Naive B cell (primary cell): ENCODE data around the gene ABLIM2. TPM values are rescaled to one million over a fixed set of nuclear protein-coding genes. Genes with fewer than 3 reads are reported as not detected.
A peak's percentile ranks its signal among the peaks of the same experiment; 100 is the strongest.

Experiments used
- ATAC-seq, 2 donors: fragments of 150-1000 bp; cut with Tn5 transposase; 2 replicates each; pipeline ENCODE4 v1.10.0; 2021; ENCODE audit warnings: low read depth in 2 of 2, mild to moderate bottlenecking in 2 of 2, moderate library complexity in 2 of 2
- DNase-seq: peaks from one replicate; pipeline ENCODE4 v3.0.0; 2022
- H3K27ac Mint-ChIP-seq, 6 donors: one replicate each; pipeline ENCODE4 v1.8.0; 2020 to 2022; ENCODE audit warnings: mild to moderate bottlenecking in 6 of 6, mixed read lengths in 6 of 6, moderate library complexity in 5 of 6, inconsistent platforms in 2 of 6
- H3K27me3 Mint-ChIP-seq, 3 donors: one replicate each; pipeline ENCODE4 v1.8.0; 2021 to 2022; ENCODE audit warnings: mixed read lengths in 3 of 3, mild to moderate bottlenecking in 1 of 3
- H3K36me3 Mint-ChIP-seq, 2 donors: one replicate each; pipeline ENCODE4 v1.8.0; 2020 to 2022; ENCODE audit warnings: mixed read lengths in 2 of 2, inconsistent platforms in 1 of 2, mild to moderate bottlenecking in 1 of 2
- H3K4me1 Mint-ChIP-seq, 3 donors: one replicate each; pipeline ENCODE4 v1.8.0; 2020 to 2022; ENCODE audit warnings: mixed read lengths in 3 of 3, inconsistent platforms in 1 of 3, mild to moderate bottlenecking in 1 of 3, moderate library complexity in 1 of 3
- H3K4me3 Mint-ChIP-seq, 8 donors: one replicate each; pipeline ENCODE4 v1.8.0; 2020 to 2022; ENCODE audit warnings: mild to moderate bottlenecking in 8 of 8, mixed read lengths in 8 of 8, moderate library complexity in 8 of 8, inconsistent platforms in 2 of 8
- H3K9me3 Mint-ChIP-seq, 7 donors: one replicate each; pipeline ENCODE4 v1.8.0; 2020 to 2022; ENCODE audit warnings: mixed read lengths in 7 of 7, mild to moderate bottlenecking in 5 of 7, inconsistent platforms in 2 of 7, moderate library complexity in 1 of 7
- polyA plus RNA-seq, 6 donors: library from polyadenylated mRNA; unstranded; fragments of 300-500 nt; fragmentation: Illumina TruSeq; gene quantifications; one replicate each; pipeline ENCODE4 v1.2.3, GENCODE V29; 2021; ENCODE audit warnings: low read depth in 6 of 6

The ABLIM2 gene
- polyA plus RNA-seq, 6 donors from 2014 or later = 0.52 to 3.4 (median 1.1) TPM

- ATAC-seq = no peak
- peak overlapping the region in 1 of 6 donors; percentile 88 for H3K27ac Mint-ChIP-seq
- no peak for DNase-seq
- no peaks in the 10 kb centered on the region for H3K9me3 Mint-ChIP-seq
- H3K36me3 Mint-ChIP-seq = no peaks in the 10 kb centered on the region
- peaks cover 0 to 23% (median 11%) of the 10 kb centered on the region in 3 donors for H3K27me3 Mint-ChIP-seq
- H3K4me3 Mint-ChIP-seq = no peak overlapping the region
- peaks cover 17 to 26% (median 21%) of the 10 kb centered on the region in 3 donors for H3K4me1 Mint-ChIP-seq
Observed at GRCh38 chr4:8188085-8188484, 29.5 kb upstream of the ABLIM2 start.

- ATAC-seq (no peak), DNase-seq (no peak)
- H3K27me3 Mint-ChIP-seq = peaks cover 0 to 23% (median 11%) of the 10 kb centered on the region in 3 donors
- H3K36me3 Mint-ChIP-seq = no peaks in the 10 kb centered on the region
- H3K27ac Mint-ChIP-seq = peak overlapping the region in 1 of 6 donors; percentile 78
- H3K9me3 Mint-ChIP-seq = no peaks in the 10 kb centered on the region
- H3K4me1 Mint-ChIP-seq = peaks cover 2 to 10% (median 8%) of the 10 kb centered on the region in 3 donors
- H3K4me3 Mint-ChIP-seq = no peak overlapping the region
Observed at GRCh38 chr4:8185930-8186329, 27.3 kb upstream of the ABLIM2 start.

DNA sequence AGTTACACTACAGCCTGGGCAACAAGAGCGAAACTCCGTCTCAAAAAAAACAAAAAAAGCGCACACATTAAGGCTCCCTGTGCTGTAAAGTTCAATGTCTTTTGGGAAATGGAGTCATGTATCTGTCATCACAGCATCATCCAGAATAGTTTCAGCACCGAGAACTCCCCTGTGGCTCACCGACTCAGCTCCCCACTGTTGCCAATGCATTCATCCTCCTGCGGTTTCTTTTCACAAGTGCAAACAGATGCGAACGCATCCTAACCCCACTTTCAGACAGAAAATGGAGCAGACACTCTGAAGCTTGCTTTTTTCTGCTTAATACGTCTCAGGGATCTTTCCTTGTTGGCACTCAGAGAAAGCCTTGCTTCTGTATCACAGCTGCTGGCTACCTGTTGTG, 26.7 kb upstream of the ABLIM2 start:
- ATAC-seq = no peak
- no peak overlapping the region for H3K27ac Mint-ChIP-seq
- no peak for DNase-seq
- no peak overlapping the region for H3K4me3 Mint-ChIP-seq
- H3K36me3 Mint-ChIP-seq = no peaks in the 10 kb centered on the region
- no peaks in the 10 kb centered on the region for H3K9me3 Mint-ChIP-seq
- peaks cover 0 to 9% (median 6%) of the 10 kb centered on the region in 3 donors for H3K4me1 Mint-ChIP-seq
- peaks cover 0 to 23% (median 11%) of the 10 kb centered on the region in 3 donors for H3K27me3 Mint-ChIP-seq

DNA sequence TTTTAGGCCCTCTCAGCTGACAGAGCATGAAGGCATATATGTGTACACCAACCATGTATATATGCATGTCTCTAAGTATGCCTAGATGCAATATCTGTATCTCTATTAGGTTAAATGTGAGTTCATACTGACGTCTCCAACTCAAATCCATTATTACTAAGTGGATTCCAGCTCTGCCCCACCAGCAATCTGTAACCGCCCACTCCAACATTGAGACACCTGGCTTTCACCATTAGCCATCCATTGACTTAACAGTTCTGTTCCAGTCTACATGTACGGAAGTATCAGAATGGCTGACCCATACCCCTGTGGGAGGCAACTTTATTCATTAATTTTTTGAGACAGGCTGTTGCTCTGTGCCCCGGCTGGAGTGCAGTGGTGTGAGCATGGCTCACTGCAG, 25.4 kb upstream of the ABLIM2 start:
- no peak for DNase-seq
- H3K27me3 Mint-ChIP-seq = peaks cover 0 to 13% (median 1%) of the 10 kb centered on the region in 3 donors
- ATAC-seq = no peak
- peak overlapping the region in 1 of 8 donors; percentile 39 for H3K4me3 Mint-ChIP-seq
- H3K27ac Mint-ChIP-seq = peak overlapping the region in 2 of 6 donors; percentile 78 to 82
- H3K4me1 Mint-ChIP-seq = peaks cover 0 to 2% (median under 1%) of the 10 kb centered on the region in 3 donors
- no peaks in the 10 kb centered on the region for H3K9me3 Mint-ChIP-seq
- H3K36me3 Mint-ChIP-seq = no peaks in the 10 kb centered on the region

DNA sequence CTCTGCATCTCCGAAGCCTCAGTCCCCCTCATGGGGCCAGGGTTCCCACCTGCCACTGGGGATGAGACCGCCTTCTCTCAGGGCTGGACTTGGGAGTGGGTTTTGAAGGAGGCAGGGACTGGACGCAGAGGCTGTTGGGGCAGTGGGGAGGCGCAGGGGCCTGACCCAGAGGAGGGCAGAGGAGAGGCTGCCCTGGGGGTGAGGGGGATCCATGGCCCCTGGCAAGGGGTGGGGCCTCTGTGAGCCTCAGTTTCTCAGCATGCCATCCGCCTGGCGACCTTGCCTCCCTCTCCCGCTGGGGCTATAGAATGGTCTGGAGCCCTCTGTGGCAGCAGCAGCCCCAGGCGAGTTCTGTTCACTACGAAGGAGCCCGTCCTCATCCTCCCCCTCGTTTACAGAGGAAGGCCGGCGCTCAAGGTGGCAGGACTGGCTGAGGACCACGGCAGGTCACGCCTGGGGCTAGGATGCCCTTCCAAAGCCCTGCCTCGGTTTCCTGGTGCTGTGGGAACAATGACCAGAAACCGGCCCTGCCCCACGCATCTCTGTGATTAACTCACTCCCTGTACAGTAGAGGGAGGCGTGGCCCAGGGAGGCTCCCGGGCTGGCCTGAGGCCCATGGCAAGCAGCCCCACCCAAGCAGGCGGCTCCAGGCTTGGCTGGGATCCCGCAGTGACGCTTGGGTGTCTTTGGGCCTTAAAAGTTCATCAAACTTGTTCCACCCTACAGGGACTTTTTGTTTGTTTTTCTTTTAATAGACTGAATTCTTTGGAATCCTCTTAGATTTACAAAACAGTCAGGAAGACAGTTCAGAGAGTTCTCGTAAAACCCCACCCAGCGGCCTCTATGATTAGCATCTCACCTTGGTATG, 24.5 kb upstream of the ABLIM2 start:
- Mint-ChIP-seq H3K4me1 (peaks cover 0 to 2% (median 0%) of the 10 kb centered on the region in 3 donors), H3K27ac (no peak overlapping the region), H3K36me3 (no peaks in the 10 kb centered on the region), H3K9me3 (no peaks in the 10 kb centered on the region), H3K27me3 (peaks cover 0 to 10% (median 0%) of the 10 kb centered on the region in 3 donors), H3K4me3 (no peak overlapping the region)
- DNase-seq (no peak), ATAC-seq (no peak)

GRCh38 chr4:8182294-8182693, 23.7 kb upstream of the ABLIM2 start:
- no peak for DNase-seq
- no peaks in the 10 kb centered on the region for H3K36me3 Mint-ChIP-seq
- no peak overlapping the region for H3K27ac Mint-ChIP-seq
- H3K9me3 Mint-ChIP-seq = no peaks in the 10 kb centered on the region
- no peak for ATAC-seq
- peaks cover 0 to 5% (median 0%) of the 10 kb centered on the region in 3 donors for H3K27me3 Mint-ChIP-seq
- no peaks in the 10 kb centered on the region for H3K4me1 Mint-ChIP-seq
- no peak overlapping the region for H3K4me3 Mint-ChIP-seq

DNA sequence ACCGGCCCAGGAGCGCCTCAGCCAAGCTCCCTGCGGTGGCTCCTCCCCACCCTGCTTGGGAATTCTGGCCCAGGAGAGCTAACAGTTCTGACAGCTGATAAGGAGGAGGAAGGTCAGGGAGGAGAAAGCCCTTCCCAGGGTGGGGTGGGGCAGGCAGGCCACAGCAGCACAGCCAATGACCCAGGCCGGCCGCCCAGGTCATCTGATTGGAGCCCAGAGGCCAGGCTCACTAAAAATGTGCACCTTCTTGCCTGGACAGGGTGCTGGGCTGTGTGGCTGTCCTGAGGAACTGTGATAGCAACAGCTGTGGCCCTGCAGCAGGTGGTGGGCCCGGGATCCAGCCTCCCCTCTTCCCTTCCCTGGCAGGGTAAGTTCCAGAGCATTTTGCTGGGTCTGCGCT, 23.2 kb upstream of the ABLIM2 start:
- Mint-ChIP-seq H3K27me3 (peaks cover 0 to 8% (median 0%) of the 10 kb centered on the region in 3 donors), H3K4me3 (no peak overlapping the region), H3K9me3 (no peaks in the 10 kb centered on the region), H3K27ac (no peak overlapping the region), H3K4me1 (peaks cover 2 to 3% (median 2%) of the 10 kb centered on the region in 3 donors), H3K36me3 (no peaks in the 10 kb centered on the region)
- ATAC-seq = no peak
- DNase-seq = no peak

DNA sequence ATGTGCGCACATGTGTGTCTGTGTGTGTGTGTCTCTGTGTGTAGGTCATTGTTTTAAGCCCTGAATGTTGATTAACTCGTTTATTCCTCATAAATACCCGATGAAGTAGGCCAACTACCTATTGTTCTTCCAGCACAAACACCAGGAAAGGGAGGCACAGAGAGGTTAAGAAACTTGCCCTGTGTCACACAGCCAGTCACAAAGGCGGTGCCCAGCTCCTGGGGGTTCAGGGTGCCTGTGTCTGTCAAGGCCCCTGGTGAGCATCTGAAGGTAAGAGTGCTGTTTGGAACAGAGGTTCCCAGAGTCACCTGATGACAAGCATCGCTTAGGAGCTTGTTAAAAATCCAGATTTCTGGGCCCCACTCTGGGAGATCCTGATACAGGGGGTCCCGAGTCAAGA, 22.5 kb upstream of the ABLIM2 start:
- no peaks in the 10 kb centered on the region for H3K36me3 Mint-ChIP-seq
- no peak overlapping the region for H3K4me3 Mint-ChIP-seq
- H3K27ac Mint-ChIP-seq = no peak overlapping the region
- H3K27me3 Mint-ChIP-seq = peaks cover 0 to 9% (median 0%) of the 10 kb centered on the region in 3 donors
- ATAC-seq (no peak), DNase-seq (no peak)
- H3K9me3 Mint-ChIP-seq = no peaks in the 10 kb centered on the region
- peaks cover 4 to 6% (median 4%) of the 10 kb centered on the region in 3 donors for H3K4me1 Mint-ChIP-seq

DNA sequence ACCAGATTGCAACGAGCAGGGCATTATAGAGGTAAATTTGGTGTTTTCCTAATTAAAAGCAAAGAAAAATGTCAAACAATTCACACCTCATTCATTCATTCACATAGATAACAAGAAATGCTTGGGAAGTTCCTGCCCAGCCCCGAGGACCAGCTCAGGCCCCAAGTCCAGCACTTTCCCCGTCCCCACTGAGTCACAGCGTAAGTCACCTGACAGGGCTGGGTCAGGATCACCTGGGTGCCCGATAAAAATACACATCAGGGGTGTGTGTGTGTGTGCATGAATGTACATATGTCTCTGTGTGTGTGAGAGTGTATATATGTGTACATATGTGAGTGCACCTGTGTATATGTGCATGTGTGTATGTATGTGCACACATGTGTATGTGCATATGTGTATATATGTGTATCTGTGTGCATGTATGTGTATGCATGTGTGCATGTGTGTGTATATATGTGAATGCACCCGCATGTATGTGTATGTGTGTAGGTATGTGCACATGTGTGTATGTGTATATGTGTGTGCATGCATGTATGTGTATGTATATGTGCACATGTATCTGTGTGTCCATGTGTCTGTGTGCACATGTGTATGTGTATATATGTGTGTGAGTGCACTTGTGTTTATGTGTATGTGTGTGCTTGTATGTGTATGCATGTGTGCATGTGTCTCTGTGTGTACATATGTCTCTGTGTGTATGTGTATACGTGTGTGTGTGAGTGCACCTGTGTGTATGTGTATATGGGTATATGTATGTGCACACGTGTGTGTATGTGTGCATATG, 21.9 kb upstream of the ABLIM2 start:
- peaks cover 4 to 6% (median 4%) of the 10 kb centered on the region in 3 donors for H3K4me1 Mint-ChIP-seq
- no peak overlapping the region for H3K27ac Mint-ChIP-seq
- H3K4me3 Mint-ChIP-seq = no peak overlapping the region
- DNase-seq (no peak), ATAC-seq (no peak)
- no peaks in the 10 kb centered on the region for H3K9me3 Mint-ChIP-seq
- H3K36me3 Mint-ChIP-seq = no peaks in the 10 kb centered on the region
- peaks cover 0 to 6% (median 0%) of the 10 kb centered on the region in 3 donors for H3K27me3 Mint-ChIP-seq

DNA sequence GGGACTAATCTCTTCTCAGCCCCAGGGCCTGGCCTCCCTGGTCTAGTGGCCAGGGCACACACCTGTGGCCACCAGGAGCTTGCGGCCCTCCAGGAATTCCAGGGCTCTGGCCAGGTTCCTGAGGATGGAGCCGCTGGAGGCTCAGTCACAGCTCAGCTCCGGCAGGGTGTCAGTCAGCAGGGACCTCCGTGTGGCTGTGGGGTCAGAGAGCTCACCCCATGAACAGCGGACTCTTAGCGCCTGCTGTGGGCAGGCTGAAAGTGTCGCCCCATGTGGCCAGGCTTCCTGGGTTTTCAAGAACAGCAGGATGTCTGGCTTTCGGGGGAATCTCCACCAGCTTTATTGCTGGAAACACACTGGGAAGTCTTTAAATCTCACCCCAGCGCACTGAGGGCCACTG, 21.2 kb upstream of the ABLIM2 start:
- H3K27me3 Mint-ChIP-seq = peaks cover 0 to 6% (median 0%) of the 10 kb centered on the region in 3 donors
- peaks cover 4 to 6% (median 4%) of the 10 kb centered on the region in 3 donors for H3K4me1 Mint-ChIP-seq
- H3K27ac Mint-ChIP-seq = no peak overlapping the region
- DNase-seq (no peak), ATAC-seq (no peak)
- no peak overlapping the region for H3K4me3 Mint-ChIP-seq
- no peaks in the 10 kb centered on the region for H3K9me3 Mint-ChIP-seq
- H3K36me3 Mint-ChIP-seq = no peaks in the 10 kb centered on the region

DNA sequence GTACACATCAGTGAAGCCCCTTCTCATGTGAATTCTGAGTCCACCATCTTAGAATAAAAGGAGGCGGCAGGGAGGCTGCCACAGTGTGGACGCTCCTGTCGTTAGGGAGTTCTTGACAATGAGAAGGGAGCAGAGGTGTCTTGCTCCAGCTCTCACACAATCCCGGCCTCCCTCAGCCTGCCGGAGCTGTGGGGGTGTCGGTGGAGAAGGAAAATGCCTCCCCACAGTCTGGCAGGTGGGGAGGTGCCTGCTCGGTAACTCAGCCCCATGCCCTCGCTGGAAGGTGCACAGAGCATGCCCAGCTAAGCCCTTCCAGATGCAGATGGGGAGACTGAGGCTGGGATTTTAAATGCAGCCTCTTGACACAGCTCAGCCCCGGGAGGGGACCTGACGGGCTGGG, 20.5 kb upstream of the ABLIM2 start:
- no peaks in the 10 kb centered on the region for H3K36me3 Mint-ChIP-seq
- ATAC-seq = no peak

GRCh38 chr4:8177956-8178355, 19.3 kb upstream of the ABLIM2 start:
- Mint-ChIP-seq H3K36me3 (no peaks in the 10 kb centered on the region), H3K27me3 (peaks cover 0 to 6% (median 0%) of the 10 kb centered on the region in 3 donors), H3K27ac (peak overlapping the region in 1 of 6 donors; percentile 67), H3K9me3 (no peaks in the 10 kb centered on the region), H3K4me3 (no peak overlapping the region), H3K4me1 (peaks cover 4 to 6% (median 5%) of the 10 kb centered on the region in 3 donors)
- ATAC-seq (no peak), DNase-seq (no peak)

More for the DNA sequence above, 20.5 kb upstream of the ABLIM2 start:
- Mint-ChIP-seq H3K4me3 (no peak overlapping the region), H3K27me3 (peaks cover 0 to 6% (median 0%) of the 10 kb centered on the region in 3 donors), H3K9me3 (no peaks in the 10 kb centered on the region), H3K27ac (no peak overlapping the region), H3K4me1 (peaks cover 4 to 6% (median 4%) of the 10 kb centered on the region in 3 donors)
- no peak for DNase-seq

DNA sequence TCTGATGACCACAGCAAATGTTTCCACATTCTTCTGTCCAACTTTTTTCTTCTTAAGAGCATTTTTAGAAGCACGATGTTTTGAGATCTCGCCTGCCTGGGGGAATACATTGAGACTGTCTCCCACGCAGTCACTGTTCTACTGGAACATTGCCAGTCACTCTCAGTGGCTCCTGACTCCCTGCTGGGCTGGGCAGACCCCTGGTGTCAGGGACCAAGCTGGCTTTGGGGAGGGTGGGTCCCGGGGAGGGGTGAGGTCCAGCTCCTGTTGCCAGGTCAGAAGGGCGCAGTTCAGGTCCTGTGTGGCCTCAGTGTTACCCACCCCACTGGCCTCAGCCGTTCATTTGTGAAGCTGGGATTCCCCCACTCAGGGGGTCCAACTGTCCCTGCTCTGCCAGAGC, 18.9 kb upstream of the ABLIM2 start:
- ATAC-seq (no peak), DNase-seq (no peak)
- Mint-ChIP-seq H3K27me3 (peaks cover 0 to 6% (median 0%) of the 10 kb centered on the region in 3 donors), H3K27ac (no peak overlapping the region), H3K36me3 (no peaks in the 10 kb centered on the region), H3K4me1 (peaks cover 5 to 9% (median 9%) of the 10 kb centered on the region in 3 donors), H3K4me3 (no peak overlapping the region), H3K9me3 (no peaks in the 10 kb centered on the region)
